DOHH2 (cell line): ENCODE data around the gene KCTD1.
"Not testable (repeated sequence)": the region's sequence is repeated elsewhere in the genome, so short reads cannot be mapped to it uniquely, and the experiment has no call there.

Experiments used
- H3F3A ChIP-seq: fragments of 200-600 bp; sonication (generic), shearing (Covaris generic); 2 replicates; pipeline ENCODE4 v1.6.0; 2016; ENCODE audit warnings: antibody characterized with exemption, mild to moderate bottlenecking; ENCODE audit not compliant: control insufficient read depth, insufficient read depth
- H3K27ac ChIP-seq: fragments of 200-600 bp; sonication (generic); 2 replicates; pipeline ENCODE4 v1.5.1; 2014; ENCODE audit warnings: low read depth, mild to moderate bottlenecking, low read length, moderate library complexity
- H3K27me3 ChIP-seq: fragments of 200-600 bp; sonication (generic); 2 replicates; pipeline ENCODE4 v1.6.1; 2014; ENCODE audit warnings: mild to moderate bottlenecking, low read length, mixed read lengths; ENCODE audit not compliant: control insufficient read depth
- H3K36me3 ChIP-seq: fragments of 200-600 bp; sonication (generic); 2 replicates; pipeline ENCODE4 v1.6.1; 2014; ENCODE audit warnings: mild to moderate bottlenecking, low read length, moderate library complexity, mixed read lengths; ENCODE audit not compliant: control insufficient read depth
- H3K4me1 ChIP-seq: fragments of 200-600 bp; sonication (generic); 2 replicates; pipeline ENCODE4 v1.6.1; 2014; ENCODE audit warnings: mild to moderate bottlenecking, low read length, mixed read lengths; ENCODE audit not compliant: control insufficient read depth
- H3K4me2 ChIP-seq: fragments of 200-600 bp; sonication (generic); 2 replicates; pipeline ENCODE4 v1.6.0; 2014; ENCODE audit warnings: mild to moderate bottlenecking, low read length, moderate library complexity
- H3K4me3 ChIP-seq: fragments of 200-600 bp; sonication (generic); 2 replicates; pipeline ENCODE4 v1.5.1; 2014; ENCODE audit warnings: mild to moderate bottlenecking, low read length, mixed read lengths
- H3K79me2 ChIP-seq: fragments of 200-600 bp; sonication (generic); 2 replicates; pipeline ENCODE4 v1.6.1; 2014; ENCODE audit warnings: mild to moderate bottlenecking, low read length, mixed read lengths; ENCODE audit not compliant: control insufficient read depth
- H3K9me2 ChIP-seq: fragments of 200-600 bp; sonication (generic); replicated peaks from 2 replicates; pipeline ENCODE4 v1.6.1; 2014; ENCODE audit warnings: mild to moderate bottlenecking, low read length, mixed read lengths; ENCODE audit not compliant: control insufficient read depth
- H3K9me3 ChIP-seq: fragments of 200-600 bp; sonication (generic); 2 replicates; pipeline ENCODE4 v1.6.1; 2014; ENCODE audit warnings: antibody characterized with exemption, low read length, mixed read lengths; ENCODE audit not compliant: control insufficient read depth, insufficient read depth
- H4K20me1 ChIP-seq: fragments of 200-600 bp; sonication (generic); 2 replicates; pipeline ENCODE4 v1.6.0; 2014; ENCODE audit warnings: low read depth, mild to moderate bottlenecking, antibody characterized with exemption, low read length, moderate library complexity; ENCODE audit not compliant: control insufficient read depth, insufficient read depth
- EZH2phosphoT487 ChIP-seq: fragments of 200-600 bp; sonication (generic); IDR thresholded peaks from 2 replicates; pipeline ENCODE4 v1.6.1; 2017; ENCODE audit warnings: borderline replicate concordance, mild to moderate bottlenecking, antibody characterized with exemption, low read length, moderate library complexity, mixed read lengths
- TF ChIP-seq, protein P1 (sequence below): fragments of 200-600 bp; sonication (generic); IDR thresholded peaks from one replicate; pipeline ENCODE4 v1.5.1; 2014; ENCODE audit warnings: antibody characterized with exemption, mild to moderate bottlenecking, low read depth, low read length; ENCODE audit not compliant: poor library complexity, severe bottlenecking

The KCTD1 gene

DNA sequence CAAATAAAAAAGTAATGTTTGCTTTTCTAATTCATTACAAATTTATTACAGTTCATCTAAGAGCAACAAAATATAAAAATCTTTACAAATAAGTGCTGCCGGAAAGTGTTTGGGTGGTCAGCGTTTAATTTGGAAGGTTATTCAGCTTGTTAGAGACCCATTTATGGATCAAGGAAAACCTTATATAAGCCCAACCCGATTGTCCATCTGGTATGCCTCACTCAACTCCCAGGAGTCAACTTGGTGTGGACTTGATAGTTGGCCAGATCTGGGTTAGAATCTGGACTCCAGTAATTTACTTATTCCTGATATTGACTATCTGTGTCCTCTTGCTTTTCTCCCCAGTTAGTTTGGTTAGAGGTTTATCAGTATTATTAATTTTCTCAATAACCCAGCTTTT, 106.2 kb downstream of the KCTD1 start:
- H4K20me1 ChIP-seq, result no peaks in the 10 kb centered on the region
- no peak overlapping the region for H3K27ac ChIP-seq
- H3K4me2 ChIP-seq, result no peak overlapping the region
- H3K4me1 ChIP-seq, result peaks cover 11% of the 10 kb centered on the region
- no peaks in the 10 kb centered on the region for H3K27me3 ChIP-seq
- no peak for TF ChIP-seq EZH2phosphoT487
- TF ChIP-seq, protein P1, sequence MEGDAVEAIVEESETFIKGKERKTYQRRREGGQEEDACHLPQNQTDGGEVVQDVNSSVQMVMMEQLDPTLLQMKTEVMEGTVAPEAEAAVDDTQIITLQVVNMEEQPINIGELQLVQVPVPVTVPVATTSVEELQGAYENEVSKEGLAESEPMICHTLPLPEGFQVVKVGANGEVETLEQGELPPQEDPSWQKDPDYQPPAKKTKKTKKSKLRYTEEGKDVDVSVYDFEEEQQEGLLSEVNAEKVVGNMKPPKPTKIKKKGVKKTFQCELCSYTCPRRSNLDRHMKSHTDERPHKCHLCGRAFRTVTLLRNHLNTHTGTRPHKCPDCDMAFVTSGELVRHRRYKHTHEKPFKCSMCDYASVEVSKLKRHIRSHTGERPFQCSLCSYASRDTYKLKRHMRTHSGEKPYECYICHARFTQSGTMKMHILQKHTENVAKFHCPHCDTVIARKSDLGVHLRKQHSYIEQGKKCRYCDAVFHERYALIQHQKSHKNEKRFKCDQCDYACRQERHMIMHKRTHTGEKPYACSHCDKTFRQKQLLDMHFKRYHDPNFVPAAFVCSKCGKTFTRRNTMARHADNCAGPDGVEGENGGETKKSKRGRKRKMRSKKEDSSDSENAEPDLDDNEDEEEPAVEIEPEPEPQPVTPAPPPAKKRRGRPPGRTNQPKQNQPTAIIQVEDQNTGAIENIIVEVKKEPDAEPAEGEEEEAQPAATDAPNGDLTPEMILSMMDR, result no peak
- H3F3A ChIP-seq, result no peaks in the 10 kb centered on the region
- no peak overlapping the region for H3K4me3 ChIP-seq
- H3K9me3 ChIP-seq, result no peaks in the 10 kb centered on the region
- H3K79me2 ChIP-seq, result no peaks in the 10 kb centered on the region
- no peaks in the 10 kb centered on the region for H3K36me3 ChIP-seq
- no peaks in the 10 kb centered on the region for H3K9me2 ChIP-seq

DNA sequence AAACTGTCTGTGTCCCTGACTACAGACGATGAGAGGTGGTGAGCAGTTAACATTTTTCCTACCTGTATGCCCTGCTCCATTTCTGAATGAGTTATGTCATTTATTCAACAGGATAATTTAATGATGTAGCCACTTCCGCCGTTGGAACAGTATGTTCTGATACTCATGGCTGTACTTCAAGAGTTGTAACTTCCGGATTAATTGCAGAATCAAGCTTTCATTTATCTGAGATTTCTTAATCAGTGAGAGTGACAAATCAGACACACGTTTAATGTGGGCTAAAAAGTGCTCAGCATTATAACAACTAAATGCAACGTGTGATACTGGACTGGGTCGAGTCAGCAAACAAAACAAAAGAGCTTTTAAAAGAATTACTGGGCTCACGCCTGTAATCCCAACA, 107.7 kb downstream of the KCTD1 start:
- no peaks in the 10 kb centered on the region for H3K79me2 ChIP-seq
- no peaks in the 10 kb centered on the region for H3K9me3 ChIP-seq
- no peak overlapping the region for H3K27ac ChIP-seq
- TF ChIP-seq, protein P1, result no peak
- no peak for TF ChIP-seq EZH2phosphoT487
- H3F3A ChIP-seq, result no peaks in the 10 kb centered on the region
- no peak overlapping the region for H3K4me2 ChIP-seq
- no peaks in the 10 kb centered on the region for H3K36me3 ChIP-seq
- H3K27me3 ChIP-seq, result no peaks in the 10 kb centered on the region
- H3K9me2 ChIP-seq, result no peaks in the 10 kb centered on the region
- no peak overlapping the region for H3K4me3 ChIP-seq
- no peaks in the 10 kb centered on the region for H4K20me1 ChIP-seq
- peaks cover 11% of the 10 kb centered on the region for H3K4me1 ChIP-seq

DNA sequence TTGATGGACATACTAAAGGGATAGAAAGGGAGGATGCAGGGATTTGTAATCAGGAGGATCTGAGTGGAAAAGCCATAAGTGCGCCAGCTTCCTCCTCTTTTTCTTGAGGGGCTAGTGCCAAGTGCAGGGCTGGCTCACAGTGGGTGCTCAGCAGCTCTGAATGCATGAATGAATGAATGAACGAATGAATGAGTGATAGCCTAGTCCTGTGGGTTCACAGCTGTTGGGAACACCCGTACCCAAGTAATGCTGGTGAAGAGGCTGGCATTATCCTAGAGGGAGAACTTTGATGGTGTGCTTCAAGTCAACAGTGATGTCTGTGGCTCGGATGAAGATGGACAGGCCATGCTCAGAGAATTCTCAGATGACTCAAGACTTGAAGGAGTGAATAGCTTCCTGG, 108.8 kb downstream of the KCTD1 start:
- H3K4me2 ChIP-seq, result no peak overlapping the region
- no peaks in the 10 kb centered on the region for H3K27me3 ChIP-seq
- no peaks in the 10 kb centered on the region for H3F3A ChIP-seq
- H3K27ac ChIP-seq, result no peak overlapping the region
- no peaks in the 10 kb centered on the region for H3K9me2 ChIP-seq
- H4K20me1 ChIP-seq, result no peaks in the 10 kb centered on the region
- no peaks in the 10 kb centered on the region for H3K9me3 ChIP-seq
- TF ChIP-seq EZH2phosphoT487, result no peak
- TF ChIP-seq, protein P1, result no peak
- H3K4me3 ChIP-seq, result no peak overlapping the region
- peaks cover 11% of the 10 kb centered on the region for H3K4me1 ChIP-seq
- no peaks in the 10 kb centered on the region for H3K79me2 ChIP-seq
- no peaks in the 10 kb centered on the region for H3K36me3 ChIP-seq

DNA sequence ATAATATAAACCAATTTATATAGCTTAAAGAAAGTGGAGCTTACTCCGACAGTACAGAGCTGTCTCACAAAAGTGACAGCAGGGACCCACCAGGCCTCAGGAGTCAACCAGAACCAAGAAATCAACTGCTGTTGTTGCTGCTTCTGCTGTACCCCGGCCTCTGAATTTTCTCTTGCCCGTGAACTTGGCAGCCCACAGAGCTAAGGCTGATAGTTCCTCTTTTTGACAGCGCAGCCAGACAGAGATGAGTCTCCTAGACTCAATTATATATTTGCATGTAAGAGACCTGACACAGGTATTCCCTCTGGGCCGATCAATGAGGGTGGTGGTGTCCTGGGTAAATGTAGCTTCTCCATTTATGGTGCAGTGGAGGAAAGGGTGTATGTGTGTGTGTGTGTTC, 109.4 kb downstream of the KCTD1 start:
- Histone ChIP-seq H3K27me3 (no peaks in the 10 kb centered on the region), H3K4me1 (peaks cover 11% of the 10 kb centered on the region), H3K79me2 (no peaks in the 10 kb centered on the region), H3K27ac (no peak overlapping the region), H3K9me2 (no peaks in the 10 kb centered on the region), H4K20me1 (no peaks in the 10 kb centered on the region), H3K4me2 (peak overlapping the region; percentile 8), H3K4me3 (no peak overlapping the region), H3K36me3 (no peaks in the 10 kb centered on the region), H3K9me3 (no peaks in the 10 kb centered on the region), H3F3A (no peaks in the 10 kb centered on the region)
- TF ChIP-seq EZH2phosphoT487, result no peak
- TF ChIP-seq, protein P1, result no peak

DNA sequence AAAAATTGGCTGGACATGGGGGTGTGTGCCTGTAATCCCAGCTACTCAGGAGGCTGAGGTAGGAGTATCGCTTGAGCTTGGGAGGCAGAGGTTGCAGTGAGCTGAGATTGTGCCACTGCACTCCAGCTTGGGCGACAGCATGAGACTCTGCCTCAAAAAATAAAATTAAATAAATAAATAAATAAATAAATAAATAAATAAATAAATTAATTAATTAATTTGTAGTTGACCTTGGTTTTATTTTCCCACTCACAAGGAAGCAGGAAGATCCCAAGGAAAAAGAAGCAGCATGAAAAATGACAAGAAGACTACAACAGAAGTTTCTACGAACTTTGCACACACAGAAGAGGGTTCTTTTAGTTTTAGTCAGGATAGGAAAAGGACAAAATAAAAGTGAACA, 110.7 kb downstream of the KCTD1 start:
- not testable (repeated sequence) for H3K36me3 ChIP-seq, H4K20me1 ChIP-seq, H3K27ac ChIP-seq, H3K9me3 ChIP-seq, H3K9me2 ChIP-seq, H3K4me3 ChIP-seq, H3F3A ChIP-seq, H3K79me2 ChIP-seq, H3K27me3 ChIP-seq, H3K4me2 ChIP-seq
- H3K4me1 ChIP-seq, result peaks cover 11% of the 10 kb centered on the region
